Stimulated activated CD8-positive, alpha-beta memory T cell treated with anti-CD3 and anti-CD28 coated beads, Interleukin-4, amount 100 ng/mL, for 48 hours (primary cell): ENCODE data around the gene UFSP1.

ENCODE experiments used
- DNase-seq: peaks from one replicate; pipeline ENCODE4 v3.0.0-alpha.2; 2020

The UFSP1 gene

DNA sequence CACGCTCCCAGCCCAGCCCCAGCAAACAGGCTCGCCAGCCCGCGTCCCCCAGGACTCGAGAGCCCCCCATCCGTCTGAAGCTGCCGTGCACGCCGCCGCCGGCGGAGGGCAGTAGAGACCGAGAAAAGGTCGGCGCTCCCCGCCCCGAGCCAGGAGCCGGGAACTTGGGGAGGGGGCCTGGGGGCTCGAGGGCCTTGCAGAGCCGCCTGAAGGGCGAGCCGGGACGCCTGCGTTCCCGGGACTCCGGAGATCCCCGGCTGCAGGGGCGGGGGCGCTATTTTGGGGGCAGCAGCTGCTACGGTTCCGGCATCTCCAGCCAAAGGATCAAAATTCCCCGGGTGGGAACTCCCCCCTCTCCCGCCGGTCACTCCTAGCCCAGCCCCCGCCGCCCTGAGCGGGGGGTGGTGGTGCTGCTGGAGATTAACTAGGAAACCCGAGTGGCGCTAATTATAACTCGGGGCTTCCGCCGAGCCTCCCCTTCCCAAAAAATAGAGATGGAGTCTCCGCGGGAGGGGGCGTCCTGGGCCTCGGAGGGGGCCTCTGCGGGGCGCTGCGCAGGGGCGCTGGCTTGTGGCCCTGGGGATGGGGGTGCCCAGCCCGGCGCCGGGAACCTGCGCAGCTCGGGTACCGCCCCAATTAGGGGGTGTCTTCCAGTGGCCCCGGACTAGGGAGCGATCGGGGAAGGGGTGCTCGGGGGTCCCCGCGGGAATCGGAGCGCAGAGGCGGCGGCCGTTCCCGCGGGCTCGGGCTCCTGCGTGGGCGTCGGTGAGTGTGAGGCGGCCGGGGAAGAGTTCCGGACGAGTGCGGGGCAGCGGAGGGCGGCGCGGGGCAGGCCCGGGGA lies 5.6 kb upstream of the UFSP1 start:
- DNase-seq: peak; percentile 85

DNA sequence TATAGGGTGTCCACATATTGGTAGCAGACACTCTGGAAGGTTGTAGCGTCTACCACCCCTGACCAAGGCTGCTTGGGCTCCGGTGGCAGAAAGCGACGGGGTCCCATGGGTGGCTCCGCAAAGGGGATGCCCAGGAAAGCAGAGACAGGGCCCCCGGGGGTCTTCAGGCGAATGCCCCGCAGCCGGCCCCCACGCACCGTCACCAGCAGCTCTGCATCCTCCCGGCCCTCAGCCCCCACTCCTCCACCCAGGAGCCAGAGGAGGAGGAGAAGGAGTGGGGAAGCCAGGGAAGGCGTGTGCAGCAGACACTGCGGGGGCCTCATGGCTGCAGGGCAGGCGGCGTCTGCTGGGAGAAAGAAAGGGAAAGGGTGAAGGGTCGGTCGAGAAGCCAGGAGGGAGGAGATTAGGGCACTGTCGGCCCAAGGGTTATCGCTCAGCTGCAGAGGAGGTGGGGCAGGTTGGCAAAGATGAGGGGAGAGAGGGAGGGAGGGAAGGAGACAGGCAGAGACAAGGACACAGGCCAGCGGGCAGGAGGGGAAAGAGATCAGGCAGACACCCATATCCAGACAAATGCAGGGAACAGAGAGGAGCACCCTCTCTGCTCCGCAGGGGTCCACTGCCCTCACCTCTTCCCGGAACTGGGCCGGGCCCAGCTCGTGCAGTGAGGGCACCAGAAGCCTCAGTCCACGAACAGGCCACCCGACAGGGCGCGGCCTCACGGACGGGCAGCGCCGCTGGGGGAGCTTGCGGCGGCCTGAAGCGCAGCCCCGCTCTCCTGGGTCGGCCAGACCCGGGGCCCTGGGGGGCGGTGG lies 4.6 kb upstream of the UFSP1 start:
- DNase-seq: no peak

DNA sequence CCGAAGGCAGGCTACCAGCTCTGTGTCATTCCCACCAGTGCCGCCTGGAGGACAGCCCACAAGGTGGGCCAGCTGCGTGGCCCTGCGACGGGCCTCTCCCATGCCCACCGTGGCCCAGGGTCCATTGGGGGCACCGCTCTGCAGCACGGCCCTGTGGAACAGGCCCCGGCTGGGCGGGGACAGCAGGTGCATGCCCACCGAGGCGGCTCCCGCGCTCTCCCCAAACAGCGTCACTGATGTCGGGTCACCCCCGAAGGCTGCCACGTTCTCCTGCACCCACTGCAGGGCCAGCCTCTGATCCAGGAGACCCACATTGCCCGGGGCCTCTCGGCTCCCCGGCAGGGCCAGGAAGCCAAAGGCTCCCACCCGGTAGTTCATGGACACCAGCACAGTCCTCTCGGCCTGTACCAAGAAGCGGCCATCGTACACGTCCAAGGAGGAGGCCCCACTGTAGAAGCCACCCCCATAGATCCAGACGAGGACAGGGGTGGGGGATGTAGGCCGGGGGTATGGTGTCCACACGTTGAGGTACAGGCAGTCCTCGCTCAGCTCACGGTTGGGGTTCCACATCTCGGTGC lies 3.9 kb upstream of the UFSP1 start:
- no peak for DNase-seq

DNA sequence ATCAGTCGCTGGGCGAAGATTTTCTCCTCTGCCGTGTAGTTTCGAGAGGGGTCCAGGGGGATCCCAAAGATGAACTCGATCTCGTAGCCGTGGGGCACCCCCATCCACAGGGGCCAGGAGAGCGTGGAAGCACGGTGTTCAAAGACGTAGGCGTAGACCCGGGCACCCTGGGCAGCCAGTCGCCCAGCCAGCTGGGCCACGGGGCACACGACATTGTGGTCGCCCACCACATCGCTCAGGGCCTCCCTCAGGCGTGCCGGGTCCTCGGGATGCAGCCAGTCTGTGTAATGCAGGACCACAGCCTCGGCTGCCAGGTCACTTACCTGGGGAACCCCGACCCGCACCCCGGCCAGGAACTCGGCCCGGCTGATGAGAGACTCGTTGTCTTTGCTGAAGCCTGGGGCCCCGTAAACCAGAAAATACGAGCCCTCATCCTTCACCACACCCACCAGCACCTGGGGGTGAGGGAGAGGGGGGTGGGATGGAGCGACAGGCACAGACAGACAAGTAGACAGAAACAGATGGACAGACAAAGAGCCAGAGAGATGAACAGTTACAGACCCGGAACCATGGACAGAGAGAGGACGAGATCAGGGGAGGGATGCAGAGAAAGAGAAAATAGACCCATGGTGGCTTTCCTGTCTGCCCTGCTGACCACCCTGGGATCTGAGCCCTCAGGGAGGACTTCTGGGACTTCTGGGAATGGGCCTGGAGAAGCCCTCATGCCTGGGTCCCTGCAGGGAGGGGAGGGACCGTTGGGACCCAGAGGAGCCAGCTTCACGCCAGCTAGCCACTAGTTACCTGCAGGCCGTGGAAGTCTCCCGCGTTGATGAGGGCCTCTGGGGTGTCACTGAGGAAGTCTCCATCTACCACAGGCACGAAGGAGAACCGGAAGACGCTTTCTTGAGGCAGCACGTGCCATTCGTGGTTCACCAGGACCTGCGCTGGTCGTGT lies 3.1 kb upstream of the UFSP1 start:
- no peak for DNase-seq

DNA sequence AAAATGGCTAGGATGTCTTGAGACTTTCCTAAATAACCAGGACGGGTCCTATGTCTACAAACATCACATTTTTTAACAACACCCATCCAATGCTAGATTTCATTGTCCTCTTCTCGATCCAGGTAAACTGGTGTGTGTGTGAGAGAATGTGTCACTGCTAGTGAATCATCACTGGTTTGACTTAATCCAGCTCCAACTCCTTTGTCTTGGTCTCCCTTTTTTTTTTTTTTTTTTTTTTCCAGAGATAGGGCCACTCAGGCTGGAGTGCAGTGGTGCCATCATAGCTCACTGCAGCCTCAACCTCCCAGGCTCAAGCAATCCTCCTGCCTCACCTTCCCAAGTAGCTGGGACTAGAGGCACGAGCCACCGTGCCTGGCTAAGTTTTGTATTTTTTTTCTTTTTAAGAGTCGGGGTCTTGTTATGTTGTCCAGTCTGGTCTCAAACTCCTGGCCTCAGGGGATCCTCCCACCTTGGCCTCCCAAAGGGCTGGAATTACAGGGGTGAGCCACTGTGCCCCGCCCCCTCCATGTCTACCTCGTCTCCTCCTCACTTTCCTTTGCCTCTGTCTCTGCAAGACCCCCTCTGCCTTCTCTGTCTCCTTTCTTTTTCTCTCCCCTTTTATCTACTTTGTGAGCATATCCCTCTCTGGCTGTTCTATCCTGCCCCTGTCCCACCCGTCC lies 2.2 kb upstream of the UFSP1 start:
- no peak for DNase-seq

DNA sequence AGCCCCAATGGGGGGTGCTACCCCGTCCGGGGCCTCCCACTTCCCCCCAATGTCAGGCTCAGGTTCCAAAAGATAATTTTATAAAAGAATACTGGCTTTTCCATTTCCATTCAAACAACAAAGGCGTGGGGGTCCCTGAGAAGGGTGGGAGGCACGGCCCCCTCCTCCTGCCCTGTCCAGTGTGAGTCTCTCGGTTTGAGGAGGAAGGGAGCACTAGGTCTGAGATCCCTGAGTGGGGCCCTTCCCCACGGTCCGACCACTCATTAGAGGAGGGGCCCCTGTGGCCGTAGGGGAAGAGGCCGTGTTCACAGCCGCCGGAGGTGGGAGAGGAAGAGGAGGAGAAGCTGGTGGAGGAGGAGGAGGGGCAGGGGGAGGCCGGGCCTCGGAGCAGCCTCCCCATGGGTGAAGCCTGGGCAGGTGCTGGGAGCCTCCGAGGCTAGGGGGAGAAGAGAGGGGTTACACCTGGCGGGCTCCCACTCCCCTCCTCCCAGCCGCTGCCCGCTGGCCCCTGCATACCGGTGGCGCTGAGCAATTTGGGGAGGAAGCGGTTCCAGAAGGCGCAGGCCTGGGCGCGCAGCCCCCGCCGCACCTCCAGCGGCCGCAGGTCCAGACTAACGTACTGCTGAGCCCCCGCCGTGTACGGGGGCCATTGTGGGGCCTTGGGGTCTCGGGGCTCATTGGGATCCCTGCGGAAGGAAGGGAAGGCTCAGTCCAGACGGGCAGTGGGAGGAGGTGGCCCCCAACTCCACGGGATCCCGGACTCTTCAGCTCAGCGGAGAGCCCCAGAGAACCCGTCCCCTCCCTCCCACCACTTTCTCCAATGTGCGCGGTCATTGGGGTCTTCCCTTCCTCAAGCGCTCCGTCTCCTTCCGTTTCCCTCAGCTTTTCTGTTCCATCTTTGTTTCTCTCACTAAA lies 1.4 kb upstream of the UFSP1 start:
- no peak for DNase-seq

DNA sequence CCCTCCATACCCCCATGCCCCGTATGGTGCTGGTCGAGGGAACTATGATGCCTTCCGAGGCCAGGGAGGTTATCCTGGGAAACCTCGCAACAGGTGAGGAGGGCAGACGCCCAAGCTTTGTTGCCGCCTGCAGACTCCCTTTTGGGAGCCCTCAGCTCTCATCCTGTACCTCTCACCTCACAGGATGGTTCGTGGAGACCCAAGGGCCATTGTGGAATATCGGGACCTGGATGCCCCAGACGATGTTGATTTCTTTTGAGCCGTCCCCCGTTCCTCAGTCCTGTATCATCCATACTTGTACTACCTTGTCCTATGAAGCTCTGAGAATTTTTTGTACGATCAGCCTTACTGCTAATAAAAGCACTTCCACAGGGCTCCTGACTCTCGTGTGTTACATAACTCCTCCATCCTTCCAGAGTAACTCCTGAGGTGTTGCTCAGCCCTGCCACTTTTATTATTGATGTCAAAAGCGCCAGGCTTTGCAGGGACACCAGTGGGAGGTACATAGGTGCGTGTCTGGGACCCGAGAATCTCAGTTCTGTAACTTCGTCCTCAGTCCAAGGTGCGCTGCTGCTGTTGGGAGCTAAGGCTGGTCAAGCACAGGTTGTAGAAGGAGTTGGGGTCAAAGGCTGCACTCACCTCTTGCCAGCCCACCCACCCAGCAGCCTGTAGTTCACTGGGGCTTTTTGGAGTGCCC lies 1.1 kb downstream of the UFSP1 start:
- no peak for DNase-seq

DNA sequence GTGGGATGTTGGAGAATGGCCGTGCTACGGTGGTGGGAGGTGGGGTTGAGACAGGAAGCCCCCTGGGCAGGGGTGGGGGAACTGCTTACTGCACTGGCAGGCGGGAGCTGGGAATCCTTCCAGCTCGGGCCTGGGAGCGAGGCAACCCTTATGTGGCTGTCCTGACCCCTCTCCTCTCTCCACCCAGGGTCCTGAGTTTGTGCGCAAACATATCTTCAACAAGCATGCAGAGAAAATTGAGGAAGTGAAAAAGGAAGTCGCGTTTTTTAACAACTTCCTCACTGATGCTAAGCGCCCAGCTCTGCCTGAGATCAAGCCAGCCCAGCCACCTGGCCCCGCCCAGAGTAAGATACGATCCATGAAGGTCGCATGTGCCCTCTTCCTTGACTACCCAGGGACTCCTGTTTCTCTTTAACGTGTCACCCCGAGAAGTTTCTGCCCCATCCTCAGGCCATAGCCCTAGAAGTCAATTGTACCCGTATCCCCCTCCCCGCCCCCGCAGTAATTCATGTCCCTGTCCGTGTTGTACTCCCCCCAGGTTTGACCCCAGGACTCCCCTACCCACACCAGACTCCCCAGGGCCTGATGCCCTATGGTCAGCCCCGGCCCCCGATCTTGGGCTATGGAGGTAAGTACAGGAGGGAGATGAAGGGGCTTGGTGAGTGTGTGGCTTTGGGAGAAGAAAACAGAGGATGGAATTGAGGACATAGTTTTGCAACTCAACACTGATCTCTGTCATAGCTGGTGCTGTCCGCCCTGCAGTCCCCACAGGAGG lies 1.8 kb downstream of the UFSP1 start:
- DNase-seq: peak; percentile 69

DNA sequence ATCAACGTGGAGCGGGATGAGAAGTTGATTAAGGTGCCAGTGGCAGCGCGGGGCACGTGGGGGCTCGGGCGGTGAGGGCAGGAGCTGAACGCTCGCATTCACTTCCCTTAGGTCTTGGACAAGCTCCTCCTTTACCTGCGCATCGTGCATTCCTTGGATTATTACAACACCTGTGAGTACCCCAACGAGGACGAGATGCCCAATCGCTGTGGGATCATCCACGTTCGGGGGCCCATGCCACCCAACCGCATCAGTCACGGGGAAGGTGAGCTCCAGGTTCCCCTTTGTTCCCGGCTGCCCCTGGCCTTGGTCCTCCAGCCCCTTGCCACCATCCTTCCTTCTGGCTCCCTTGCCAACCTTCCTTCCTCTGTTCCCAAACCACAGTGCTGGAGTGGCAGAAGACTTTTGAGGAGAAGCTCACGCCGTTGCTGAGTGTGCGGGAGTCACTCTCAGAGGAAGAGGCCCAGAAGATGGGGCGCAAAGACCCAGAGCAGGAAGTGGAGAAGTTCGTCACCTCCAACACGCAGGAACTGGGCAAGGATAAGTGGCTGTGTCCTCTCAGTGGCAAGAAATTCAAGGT lies 2.5 kb downstream of the UFSP1 start:
- no peak for DNase-seq

DNA sequence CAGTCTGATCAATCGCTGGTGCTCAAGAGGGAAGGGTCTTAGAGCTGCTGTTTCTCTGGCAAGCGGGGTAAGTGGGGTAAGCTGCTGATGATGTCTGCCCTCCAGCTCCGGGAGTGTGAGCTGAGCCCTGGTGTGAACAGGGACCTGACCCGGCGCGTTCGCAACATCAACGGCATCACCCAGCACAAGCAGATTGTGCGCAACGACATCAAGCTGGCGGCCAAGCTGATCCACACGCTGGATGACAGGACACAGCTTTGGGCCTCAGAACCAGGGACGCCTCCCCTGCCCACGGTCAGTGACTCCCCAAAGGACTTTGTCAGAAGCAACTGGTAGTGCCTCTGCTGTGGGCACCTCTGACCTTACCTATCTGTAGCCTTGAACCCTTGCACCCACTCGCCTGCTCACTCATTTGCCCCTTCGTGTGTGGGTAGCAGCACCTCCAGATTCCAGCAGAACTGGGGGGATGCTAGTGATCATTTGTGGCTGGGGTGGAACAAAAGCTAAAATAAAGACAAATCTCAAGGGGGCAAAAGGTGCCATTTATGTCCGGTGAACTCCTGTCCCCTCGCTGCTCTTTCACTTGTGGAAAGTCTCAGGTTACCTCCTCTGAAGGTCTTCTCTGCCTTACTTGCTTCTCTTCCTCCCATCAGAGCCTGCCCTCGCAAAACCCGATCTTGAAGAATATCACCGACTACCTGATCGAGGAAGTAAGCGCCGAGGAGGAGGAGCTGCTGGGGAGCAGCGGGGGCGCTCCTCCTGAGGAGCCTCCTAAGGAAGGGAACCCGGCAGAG lies 3.2 kb downstream of the UFSP1 start:
- DNase-seq: no peak

DNA sequence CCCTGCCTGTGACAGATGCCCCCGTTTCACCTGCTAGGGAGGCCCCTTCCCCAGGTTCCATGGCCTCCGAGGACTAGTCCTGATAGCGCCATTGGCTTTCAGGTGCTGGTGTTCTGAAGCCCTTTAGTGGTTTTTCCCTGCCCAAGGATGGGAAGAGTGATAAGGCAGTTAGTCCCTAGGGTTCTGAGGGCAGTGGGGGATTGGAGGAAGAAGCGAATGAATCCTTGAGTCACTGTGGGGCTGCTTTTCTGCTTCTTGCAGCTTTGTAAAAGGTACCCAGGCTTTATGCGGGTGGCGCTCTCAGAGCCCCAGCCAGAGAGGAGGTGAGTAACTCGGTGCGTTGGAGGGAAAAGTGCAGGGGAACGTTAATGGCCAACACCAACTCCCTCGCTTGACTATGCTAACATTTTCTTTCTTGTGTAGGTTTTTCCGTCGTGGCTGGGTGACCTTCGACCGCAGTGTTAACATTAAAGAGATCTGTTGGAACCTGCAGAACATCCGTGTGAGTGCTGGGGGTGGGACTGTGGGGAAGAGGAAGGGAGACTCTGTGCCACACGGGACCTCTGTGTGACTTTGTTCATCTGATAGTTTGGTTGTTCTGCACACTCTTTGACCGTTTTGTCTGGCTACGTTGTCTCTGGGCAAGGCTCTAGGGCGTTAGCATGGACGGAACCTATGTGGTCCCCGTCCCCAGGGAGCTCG lies 3.9 kb downstream of the UFSP1 start:
- DNase-seq: no peak

DNA sequence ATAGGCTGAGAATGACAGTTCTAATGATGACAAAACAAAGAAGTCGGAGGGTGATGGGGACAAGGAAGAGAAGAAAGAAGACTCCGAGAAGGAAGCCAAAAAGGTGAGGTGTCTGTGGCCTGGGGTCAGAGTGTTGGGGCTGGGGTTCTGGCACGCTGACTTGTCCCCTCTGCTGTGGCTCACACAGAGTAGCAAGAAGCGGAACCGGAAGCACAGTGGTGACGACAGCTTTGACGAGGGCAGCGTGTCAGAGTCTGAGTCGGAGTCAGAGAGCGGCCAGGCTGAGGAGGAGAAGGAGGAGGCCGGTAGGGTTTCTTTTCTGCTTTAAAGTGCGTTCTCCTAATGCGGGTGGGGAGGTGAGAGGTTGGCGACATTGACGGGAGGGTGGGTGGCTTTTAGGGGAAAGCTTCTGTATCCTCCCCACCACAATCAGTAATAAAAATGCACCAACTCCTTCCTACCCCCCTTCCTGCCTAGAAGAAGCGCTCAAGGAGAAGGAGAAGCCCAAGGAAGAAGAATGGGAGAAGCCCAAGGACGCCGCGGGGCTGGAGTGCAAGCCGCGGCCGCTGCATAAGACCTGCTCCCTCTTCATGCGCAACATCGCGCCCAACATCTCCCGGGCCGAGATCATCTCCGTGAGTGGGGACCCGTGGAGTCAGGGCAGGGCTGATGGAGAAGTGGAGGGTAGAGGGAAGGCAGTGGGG lies 4.6 kb downstream of the UFSP1 start:
- DNase-seq: no peak

DNA sequence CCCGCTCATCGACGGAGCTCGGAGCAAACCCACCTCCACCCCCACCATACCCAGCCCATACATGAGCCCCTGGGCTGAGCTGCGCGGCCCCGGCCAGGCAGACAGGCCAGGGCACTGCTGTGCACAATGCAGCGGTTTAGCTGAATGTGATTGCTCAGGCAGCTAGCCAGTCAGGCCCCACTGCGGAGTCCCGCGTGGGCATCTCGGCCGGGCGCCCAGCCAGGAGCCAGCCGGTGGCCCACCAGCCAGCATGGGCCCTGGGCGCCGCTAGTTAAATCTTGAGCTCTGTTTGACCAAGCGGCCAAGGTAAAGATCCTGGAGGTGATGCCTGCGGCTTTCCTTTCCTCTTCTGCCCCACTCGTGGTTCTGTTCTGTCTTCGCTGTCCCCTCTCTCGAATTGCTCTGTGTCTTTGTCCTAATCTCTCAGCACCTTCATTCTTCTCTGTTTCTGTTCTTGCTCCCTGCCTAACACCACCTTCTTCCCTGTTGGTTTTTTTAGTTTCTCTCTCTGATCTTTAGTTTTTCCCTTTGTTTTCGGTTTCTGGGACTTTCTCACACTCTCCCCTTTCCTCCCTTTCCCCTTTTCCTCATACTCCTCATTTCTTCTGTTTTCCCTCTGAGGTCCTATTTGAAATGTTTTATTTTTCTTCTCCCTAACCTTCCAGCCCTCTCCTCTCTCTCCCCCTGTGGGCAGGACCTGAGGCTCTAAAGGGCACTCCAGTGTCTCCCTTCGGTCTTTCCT lies 6.6 kb downstream of the UFSP1 start:
- DNase-seq: no peak

DNA sequence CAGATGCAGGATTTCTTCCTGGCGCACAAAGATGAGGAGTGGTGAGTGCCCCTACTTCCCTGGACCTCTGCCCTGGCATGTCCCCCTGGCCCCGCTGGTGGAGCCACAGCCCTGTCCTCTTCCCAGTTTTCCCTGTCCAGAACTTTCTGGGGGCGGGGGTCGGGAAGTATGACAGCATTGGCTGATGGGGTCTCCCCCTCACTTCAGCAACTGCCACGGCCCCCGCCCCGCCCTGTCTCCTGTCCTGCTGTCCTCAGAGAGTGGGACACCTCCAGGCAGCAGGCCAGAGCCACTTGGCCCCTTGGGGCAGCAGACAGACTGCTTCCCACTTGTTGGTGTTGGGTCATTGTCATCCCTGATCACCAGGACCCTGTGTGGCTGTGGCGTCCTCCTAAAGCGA lies 7.3 kb downstream of the UFSP1 start:
- no peak for DNase-seq

DNA sequence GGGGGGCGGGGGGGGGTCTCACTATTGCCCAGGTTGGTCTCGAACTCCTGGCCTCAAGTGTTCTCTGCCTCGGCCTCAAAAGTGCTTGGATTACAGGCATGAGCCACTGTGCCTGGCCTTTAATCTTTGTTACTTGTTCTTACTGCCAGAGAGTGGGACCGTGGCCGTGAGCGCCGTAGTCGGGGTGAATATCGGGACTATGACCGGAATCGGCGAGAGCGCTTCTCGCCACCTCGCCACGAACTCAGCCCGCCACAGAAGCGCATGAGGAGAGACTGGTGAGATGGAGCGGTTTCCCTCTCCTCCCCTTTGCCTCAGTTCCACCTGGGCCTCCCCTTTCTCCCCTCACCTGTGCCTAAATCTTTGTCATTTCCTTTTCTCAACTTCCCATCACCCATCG lies 8.4 kb downstream of the UFSP1 start:
- DNase-seq: no peak

DNA sequence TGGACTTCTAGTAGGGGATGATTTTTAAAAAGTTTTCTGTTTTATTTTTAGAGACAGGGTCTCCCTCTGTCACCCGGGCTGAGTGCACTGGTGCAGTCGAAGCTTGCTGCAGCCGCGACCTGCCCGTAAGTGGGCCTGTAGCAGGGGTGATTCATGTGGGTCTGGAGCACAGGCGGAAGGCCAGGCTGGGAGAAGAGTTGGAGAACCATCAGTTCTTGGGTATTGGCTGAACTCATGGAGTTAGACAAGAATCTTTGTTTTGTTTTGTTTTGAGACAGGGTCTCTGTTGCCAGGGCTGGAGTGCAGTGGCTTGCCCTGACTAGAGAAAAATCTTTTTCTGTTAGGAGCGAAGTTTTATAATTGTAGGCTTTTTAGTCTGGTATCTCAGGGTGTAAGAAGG lies 8.9 kb downstream of the UFSP1 start:
- no peak for DNase-seq
